Transverse colon (tissue), 4 donors: ENCODE results near the gene CMTM4.

ENCODE experiments used
- CTCF ChIP-seq, 5 experiments: fragments of 200-600 bp in 3 of 5; fragments of 450-650 bp in 2 of 5; sonication (generic) in 3 of 5; IDR thresholded peaks; 1 replicate in 2 of 5; 2 replicates in 3 of 5; pipeline ENCODE4 v1.5.1; 2016 to 2017; ENCODE audit warnings: antibody characterized with exemption in 5 of 5, inconsistent platforms in 3 of 5, mild to moderate bottlenecking in 2 of 5, moderate library complexity in 1 of 5
- EP300 ChIP-seq: sonication (generic); formaldehyde crosslinking; IDR thresholded peaks from one replicate; pipeline ENCODE4 v1.6.1; 2017; ENCODE audit warnings: antibody characterized with exemption, low read depth
- POLR2A ChIP-seq: fragments of 450-650 bp; IDR thresholded peaks from one replicate; pipeline ENCODE4 v1.6.1; 2016; ENCODE audit warnings: antibody characterized with exemption, mild to moderate bottlenecking, moderate library complexity
- POLR2AphosphoS5 ChIP-seq, 3 donors: sonication (generic); formaldehyde crosslinking; IDR thresholded peaks; one replicate each; pipeline ENCODE4 v1.6.1; 2016; ENCODE audit warnings: antibody characterized with exemption in 3 of 3

DNA sequence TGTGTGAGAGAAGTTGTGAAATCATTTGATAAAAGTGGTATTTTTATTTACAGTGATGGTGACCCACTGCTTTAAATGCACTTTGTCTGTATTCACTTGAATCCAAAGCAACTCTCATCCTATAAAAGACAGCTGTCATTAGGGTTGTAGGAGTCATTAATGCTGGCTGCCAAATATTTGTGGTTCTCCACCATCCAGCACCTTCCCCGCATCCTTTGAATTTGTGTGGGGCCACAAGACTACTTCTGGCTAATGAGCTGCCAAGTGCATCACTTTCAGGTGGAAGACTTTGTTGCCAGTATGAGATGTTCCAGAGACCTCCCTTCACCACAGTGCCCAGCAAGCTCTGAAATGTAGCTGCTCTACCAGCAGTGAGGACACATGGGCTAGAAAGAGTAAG is 48.7 kb downstream of the CMTM4 start:
- TF ChIP-seq CTCF (IDR thresholded peaks at IDR 0.05) (no peak), POLR2A (no peak), POLR2AphosphoS5 (IDR thresholded peaks at IDR 0.05) (no peak), EP300 (no peak)
